GM21717 (cell line): ENCODE data around the gene NEK10.

Experiments used
- ATAC-seq: cut with Tn5 transposase; IDR thresholded peaks from one replicate; pipeline ENCODE4 v1.9.1; 2021; ENCODE audit warnings: mild to moderate bottlenecking, moderate library complexity; ENCODE audit not compliant: unreplicated experiment

NEK10 gene

DNA sequence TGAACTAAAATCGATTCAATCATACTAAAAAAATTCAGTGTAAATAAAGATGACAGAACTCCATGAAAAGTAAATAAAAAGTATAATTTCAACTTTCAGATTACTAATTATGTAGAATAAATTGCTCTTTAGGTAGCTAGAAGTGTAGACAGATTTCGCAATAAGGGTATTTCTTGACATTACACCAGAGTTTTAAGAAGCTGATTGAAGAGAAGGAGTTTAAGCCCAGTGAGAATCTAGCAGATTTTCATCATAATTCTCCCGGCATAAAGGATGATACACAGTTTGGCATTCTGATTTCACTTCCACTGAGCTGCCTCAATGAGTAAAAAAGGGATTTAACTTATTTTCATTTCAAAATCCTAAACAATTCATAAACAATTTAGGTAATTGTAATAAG is 259.2 kb downstream of the NEK10 start:
- no peak for ATAC-seq

DNA sequence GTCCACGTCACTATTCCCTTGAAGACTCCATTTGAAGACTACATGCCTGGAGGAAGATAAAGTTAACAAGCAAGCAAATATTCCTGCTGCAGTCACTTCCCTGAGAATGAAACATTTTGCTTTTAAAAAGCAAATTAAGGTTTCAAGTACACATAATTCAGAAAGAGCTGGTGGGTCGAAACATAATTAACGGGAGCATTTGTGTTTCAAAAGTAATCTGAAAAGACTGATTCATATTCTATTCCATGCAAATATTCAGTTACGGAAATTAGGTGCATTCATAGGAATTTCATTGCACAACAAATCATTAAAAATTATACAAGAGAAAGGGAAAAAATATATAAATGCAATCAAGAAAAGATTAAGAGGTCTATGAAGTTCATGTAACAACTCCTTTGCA is 260.9 kb downstream of the NEK10 start:
- ATAC-seq, result no peak

DNA sequence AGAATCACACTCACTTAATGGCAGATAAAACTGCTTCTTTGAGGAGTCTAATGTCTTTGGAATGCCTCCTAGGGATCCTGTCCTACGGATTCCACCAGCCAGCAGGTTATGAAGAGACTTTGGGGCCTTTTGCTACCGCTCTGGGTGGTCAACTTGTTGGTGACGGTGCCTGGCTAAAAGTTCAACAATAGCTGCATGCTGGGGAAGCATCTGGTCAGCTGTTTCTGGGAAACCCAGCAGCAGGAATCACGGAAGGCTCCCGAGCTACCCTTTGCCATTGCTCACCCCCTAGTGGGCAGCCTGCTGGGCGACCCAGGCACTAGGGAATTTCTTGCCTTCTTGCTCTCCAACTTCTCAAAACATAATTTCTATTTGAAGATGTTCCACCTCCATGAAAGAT is 263.3 kb downstream of the NEK10 start:
- ATAC-seq, result no peak

DNA sequence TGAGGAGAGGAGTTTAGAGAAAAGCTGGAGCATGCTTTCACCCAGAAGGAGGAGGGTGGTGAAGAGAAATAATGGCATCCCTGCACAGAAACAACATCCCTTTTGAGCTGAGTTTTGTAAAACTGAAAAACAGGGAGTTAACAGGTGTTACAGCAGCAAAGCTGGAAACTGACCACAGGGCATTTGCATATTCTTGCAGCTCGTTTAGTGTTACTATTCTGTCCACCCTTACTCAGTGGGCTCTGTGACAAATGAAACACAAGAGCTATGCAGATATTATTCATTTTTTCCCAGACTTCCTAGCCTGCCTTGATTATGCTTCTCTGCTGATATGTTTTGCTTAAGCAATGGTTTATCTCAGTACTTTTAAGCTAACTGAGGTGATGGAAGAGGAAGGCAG is 272.0 kb downstream of the NEK10 start:
- no peak for ATAC-seq

DNA sequence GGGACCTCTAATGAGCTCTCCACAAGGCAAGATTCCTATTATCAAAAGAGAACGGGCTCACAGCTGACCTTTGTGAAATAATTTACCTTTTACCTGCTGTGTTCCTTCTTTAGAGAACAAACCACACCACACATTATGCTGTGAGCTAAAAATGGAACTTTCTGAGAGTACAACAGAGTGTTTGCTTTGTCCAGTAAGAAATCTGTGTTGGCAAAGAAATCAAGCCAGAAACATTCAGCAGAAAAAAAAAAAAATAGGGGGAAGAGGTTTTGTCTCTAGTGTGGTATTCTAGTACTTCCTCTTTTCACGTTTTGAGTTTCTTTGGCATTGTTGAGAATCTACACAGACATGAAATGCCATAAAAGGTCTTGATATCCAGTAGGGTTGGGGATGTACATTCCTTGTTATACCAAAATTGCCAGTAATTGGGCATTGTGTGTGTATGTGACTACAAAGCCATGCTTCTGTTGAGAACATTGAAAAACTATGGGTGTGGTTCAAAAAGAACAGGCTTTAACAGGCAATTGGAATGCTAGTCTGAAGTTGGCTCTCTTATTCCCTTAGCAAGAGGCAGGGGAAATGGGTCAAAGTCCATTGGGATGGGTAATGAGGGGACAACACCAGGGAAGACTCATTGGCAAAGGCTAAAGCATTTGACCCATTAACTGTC is 273.5 kb downstream of the NEK10 start:
- ATAC-seq, result no peak

DNA sequence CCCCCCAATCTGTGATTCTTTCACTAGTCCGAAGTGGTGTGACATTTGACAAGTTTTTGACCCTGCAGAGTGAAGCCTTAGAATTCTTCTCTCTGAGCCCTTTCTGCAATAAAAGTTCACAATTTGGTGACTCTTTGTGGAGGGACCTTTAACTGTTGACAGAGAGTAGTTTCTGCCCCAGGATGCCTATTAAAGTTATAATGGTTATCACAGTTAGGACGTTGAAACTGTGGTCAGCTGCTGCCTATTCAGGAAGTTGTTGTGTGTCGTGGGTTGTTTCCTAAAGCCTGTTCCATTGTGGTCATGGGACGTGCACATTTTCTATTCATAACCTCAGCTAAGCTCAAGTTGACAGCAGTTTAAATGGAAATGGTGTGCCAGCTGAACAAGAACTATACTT is 274.5 kb downstream of the NEK10 start:
- ATAC-seq, result no peak

DNA sequence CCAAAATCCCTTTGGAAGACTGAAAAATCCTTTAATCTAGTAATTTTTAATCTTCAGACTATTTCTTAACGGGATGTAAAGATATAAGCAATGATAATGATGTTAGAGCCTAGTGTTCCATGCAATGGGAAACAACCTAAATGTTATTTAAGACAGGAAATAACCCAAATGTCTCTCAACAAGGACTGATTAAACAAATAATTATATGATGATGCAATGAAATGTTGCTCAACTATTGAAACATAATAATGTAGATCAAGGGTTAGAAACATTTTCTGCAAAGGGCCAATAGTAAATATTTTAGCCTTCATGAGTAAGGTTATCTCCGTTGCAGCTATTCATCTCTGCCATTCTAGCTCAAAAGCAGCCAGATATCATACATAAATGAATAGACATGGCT is 275.4 kb downstream of the NEK10 start:
- ATAC-seq, result no peak

DNA sequence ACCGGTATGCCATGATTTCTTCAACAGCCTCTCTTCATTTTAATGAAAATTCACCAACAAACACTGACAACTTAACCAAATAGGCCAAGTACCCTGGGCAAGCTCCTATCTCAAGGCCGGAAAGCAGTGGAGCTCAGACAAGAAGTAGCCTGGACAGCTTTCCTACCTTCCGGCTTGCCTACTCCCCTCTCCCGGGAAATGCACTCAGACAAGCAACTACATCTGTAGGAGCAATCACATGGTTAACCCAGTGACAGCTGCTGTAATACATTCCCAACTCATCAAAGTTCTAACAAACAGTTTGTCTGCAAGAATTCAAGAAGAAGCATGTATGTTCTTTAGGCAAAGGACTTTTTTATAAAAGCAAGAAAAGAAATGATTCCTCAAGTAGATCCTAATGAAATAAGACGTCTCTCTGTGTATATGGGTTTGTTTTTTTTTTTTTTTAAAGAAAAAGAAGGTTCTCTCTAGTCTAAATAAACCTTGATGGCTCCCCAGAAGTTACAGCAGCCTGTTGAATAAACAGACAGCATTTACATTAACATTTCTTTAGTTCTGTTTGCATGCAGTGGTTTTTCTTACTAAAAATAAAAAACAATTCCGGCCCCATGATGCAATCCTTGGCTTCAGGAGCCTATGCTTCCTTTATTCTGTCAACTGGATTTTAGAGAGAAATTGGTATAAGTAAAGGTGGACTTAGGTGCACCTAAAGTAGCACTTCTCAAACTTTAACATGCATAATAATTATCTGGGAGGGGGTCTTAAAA is 278.7 kb downstream of the NEK10 start:
- no peak for ATAC-seq

DNA sequence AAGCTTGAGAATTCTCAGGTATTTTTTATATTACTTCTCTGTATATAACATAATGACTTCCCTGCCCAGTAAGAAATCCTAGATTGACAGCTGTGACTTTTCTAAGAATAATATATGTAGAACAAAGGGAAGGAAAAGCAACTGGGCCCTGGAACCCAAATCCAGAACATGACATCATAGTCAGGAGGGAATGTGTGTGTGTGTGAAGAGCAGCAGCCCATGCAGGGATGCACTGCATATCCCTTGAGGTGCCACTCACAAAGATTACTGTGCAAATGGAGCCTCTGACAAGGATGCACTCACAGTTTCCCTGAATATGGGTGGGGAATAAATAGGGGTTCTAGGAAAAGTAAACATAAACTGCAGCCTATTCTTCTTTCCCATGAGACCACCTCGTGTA is 279.5 kb downstream of the NEK10 start:
- ATAC-seq, result no peak

DNA sequence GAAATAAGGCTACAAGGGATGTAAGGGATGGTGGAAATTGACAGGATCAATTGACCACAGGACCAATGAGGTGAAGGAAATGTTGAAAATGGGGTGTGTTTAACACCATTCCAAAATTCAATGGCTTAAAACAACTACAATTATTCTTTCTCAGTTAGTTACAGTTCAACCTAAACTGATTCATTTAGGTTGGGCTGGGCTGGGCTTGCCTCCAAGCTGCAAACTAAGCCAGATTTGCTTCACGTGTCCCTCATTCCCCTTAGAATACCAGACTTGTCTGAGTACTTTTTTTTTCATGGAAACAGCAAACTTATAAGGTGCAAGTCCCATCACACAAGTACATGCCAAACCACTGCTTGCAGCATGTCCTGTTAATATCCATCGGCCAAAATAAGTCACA is 280.1 kb downstream of the NEK10 start:
- ATAC-seq, result no peak

DNA sequence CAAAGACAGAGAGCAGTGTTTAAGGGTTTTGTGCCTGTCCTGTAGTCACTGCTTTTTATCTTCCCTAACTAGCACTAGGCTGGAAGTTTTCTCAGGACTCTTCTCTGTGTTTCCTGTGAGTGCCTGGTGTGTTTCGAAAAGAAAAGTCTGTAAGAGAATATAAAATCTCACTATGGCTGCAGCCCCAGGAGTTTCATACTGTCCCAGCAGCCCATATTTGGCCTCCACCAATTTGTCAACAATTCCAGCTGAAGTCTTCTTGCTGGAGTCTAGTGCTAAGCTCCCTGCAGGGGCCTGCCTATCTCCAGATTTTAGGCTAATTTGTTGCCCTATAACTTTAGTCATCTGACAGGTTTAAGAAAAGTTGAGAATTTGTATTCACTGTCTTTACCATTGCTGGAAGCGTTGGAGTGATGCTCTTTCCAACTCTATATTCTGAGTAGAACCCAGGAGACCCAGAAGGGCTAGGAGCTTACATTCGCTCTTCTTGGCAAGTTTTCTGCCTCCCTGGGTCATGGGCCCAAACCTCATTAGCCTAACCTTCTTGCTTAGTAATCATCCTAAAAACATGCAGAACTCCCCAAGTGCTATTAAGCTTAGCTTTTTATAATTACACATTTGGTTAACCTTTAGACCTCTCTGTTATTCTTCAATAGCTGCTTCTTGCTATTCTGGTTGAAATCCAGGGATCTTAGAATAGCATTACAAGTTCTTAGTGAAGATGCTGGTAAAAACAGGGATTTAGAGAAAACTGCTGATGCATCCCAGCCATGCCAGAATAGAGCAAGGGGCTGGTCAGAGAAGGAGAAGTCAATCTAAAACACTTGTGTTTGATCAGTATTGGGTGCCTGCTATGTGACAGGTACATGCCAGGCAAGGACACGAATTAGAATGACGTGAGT is 283.1 kb downstream of the NEK10 start:
- no peak for ATAC-seq

DNA sequence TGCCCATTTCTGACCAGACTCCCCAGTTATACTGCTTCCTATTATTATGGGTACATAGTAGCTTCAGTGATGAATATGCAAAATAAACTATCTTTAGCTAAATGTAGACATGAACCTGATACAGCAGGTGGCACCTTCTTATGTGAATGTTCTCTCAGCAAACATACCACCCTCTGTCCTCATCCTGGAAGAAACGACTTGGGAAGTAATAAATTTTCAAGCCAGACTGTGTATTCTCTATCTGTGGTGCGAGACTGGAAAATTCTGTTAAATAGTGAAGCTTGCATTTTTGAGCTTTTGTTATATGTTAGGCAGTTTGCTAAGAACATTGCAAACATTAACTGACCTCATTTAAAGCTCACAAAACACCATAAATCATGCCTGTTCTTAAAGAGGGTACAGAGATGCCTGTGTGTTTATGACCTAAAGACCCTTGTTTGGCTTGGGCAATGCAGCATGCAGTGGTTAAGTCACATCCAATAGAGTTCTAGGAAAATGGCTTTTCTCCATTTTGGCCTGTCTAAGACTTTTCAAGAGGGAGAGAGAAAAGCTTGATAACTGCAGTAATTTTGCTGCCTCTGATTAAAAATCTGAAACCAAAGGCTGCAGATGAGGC is 287.1 kb downstream of the NEK10 start:
- ATAC-seq, result no peak

DNA sequence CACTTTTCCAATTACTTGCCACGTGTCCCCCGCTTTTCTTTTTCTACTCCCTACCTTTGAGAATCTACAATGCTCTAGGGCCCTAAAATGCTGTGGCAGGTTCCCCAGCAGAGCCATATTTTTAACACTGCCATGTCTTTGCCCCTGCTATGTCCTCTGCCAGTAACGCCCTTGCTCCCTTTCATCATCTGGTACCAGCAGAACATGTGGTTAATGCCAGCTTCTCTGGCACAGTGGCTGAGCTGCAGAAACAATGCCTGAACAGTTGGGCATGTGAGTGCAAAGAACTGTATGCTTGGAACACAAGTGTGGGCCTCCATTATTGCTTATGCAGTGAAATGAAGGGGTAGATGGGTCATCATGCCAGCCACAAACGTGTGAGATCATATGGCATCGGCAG is 287.6 kb downstream of the NEK10 start:
- no peak for ATAC-seq

DNA sequence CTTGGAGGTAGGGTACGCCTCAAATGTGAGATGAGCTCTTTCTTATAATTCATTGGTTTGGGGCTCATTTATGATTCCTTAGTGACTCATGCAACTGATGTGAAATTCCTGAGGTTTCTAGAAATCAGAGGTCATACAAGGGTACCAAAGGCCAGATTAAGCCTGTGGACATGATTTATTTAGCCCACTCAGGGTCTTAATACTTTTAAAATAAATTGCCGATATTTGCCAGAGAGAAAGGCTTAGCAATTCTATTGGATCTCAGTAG is 289.0 kb downstream of the NEK10 start:
- no peak for ATAC-seq

DNA sequence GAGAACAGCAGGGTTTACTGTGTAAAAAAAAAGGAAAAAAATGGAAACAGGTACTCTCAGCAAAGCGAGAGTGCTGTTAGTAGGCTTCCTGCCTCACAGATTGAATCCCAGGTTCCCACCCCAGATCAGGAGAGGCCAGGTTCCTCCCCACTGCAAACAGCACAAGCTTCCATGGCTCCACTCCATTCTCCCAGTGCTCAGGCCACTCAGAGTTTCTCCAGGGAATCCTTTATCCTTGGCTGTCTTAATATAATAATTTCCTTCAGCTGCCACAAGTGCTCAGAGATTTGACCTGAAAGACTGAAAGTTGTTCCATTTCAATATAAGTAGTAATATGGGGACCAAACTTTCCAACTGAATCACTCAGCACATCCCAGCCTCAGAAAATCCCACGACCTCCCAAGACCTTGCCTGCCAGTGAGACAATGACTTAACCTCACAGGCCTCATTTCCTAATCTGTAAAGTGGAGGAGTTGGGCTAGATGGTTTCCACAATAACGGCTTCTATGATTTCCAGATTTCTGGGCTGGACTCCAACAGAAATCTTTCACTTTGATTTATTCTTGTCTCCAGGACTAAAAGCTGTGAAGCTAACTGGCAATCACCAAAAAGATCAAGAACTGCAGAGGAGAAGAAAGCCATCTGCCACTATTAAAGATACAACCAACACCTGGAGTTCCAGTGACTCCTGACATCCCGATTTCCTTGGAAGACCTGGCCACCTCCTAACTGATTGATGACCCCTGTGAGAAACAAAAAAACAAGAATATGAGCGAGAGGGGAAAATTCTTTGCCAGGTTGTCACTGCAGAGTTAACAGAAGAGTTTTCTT is 289.5 kb downstream of the NEK10 start:
- no peak for ATAC-seq

DNA sequence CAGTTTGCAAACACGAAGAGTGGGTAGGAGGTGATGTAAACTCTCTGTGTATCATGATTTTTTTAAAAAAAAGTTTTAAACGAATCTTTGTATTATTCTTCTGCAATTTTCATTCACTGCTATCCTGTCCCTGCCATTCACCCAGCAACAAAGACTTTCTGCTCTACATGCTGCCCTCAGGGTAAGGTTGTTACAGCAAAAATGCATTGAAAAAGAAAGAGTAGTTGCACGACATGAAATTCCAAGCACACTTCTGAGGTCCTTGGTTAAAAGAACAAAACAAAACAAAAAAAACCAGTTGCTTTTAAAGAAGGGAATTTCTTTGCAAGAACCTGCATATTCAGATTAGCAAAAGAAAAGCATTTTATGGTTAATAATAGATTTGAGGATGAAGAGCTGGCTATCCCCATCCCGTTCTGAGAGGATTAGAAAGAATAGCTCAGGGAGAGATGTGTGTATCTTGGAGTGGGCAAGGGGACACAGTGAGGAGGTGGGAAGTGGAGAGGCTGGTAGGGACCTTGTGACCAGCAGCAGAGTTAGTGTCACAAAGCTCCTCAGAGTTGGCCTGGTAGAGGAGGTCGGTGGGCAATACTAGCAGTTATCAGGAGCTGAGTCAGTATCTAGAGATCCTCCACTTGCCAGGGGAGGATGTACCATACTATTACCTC is 290.8 kb downstream of the NEK10 start:
- no peak for ATAC-seq

DNA sequence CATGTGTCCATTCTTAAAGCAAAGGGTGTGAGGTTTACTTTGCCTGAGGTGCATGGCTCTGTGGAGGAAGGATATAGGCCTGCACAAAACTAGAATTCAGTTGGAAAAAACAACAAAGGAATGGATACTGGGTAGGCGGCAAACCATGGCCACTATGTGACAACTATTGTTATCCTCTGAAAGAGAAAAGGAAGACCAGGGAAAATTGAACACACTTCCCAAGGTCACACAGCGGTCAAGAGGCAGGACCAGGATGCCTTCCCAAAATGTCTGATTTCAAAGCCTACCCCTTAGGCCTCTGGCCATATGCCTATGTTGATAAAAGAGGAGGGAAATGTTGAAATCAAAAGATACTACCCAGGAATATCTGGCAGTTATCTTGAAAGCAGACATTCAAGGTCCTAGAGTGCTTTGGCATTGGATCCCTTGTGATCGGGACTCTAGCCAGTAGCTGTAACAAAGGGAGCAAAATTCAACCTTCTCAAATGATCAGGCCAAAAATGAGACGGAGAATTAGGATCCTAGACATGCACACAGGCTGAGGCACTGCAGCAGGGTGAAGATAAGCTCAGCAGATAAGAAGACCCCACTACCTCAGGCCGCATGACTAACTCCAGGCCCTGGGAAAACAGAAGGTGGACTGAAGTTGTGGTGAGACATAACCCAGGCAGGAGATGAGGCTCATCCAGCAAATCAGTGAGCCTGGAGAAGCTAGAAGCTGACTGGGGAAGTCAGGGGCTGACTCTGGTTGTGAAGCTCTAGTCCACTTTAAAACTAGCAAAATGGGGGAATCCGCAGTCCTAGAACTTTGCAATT is 292.2 kb downstream of the NEK10 start:
- ATAC-seq, result no peak

DNA sequence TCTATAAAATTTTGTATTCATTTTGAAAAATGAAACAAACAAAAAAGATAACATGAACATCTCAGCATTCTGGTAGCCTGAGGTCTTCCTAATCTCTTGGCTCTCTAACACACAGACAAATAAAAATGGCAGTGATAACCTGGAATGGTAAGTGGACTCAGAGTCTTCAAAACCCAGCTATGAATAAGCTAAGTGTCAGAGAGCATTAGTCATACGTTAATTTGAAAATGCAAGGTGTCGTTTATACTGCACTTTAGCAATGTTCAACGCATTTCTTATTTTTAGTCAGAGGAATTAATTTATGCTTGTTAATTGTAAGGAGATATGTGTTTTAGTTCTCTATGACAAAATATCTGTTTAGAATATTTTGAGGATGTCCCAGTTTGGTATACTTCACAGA is 294.3 kb downstream of the NEK10 start:
- ATAC-seq, result no peak

DNA sequence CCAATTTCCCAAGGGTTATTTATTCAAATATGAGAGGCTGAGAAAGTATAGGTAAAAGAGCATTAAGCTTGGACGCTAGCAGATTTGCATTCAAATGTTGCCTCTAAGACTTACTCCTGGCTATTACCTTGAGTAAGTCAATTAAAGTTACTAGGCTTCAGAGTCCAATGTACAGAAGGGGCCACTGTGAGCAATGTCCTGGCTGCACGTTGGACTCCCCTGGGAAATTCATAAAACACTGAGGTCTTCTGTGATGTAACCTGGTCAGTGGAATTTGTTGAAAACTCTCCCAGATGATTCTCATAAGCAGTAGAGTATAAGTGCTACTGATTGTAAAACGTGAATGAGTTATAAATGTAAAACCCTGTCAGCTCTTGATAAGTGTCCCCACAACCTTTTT is 295.3 kb downstream of the NEK10 start:
- no peak for ATAC-seq
